Measurements from ENCODE around the gene SCN3B. TPM values are rescaled to one million over a fixed set of nuclear protein-coding genes. Genes with fewer than 3 reads are reported as not detected.

Gene SCN3B
- total RNA-seq, 1 donor from 2014 or later: 4.7 TPM

DNA sequence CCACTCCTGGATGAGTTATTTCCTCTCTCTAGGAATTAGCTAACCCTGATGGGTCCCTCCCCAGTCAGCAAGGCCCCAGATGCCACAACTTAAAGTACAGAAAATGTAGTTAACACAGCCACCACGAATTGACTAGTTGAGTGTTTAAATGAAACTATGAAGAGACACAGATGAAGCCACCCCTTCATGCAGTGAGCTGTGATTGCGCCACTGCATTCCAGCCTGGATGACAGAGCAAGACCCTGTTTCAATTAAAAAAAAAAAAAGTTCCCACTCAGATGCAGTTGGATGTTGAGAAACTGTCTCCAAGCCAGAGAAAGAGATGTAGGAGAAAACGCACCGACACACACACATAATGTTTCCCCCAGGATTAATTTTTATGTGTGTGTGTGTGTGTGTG, 53.3 kb downstream of the SCN3B start:
- no peaks in the 10 kb centered on the region for H3K4me1 ChIP-seq
- intact Hi-C loops (cut with DNase I): no loop called here
- TF ChIP-seq CTCF (IDR thresholded peaks at IDR 0.05): no peak
- no peaks in the 10 kb centered on the region for H3K36me3 ChIP-seq
- DNase-seq (ENCODE audit: low spot score in 2 of 2): no peak
- H3K9me3 ChIP-seq: no peaks in the 10 kb centered on the region
- H3K27ac ChIP-seq: no peak overlapping the region
- H3K4me3 ChIP-seq: no peak overlapping the region
- H3K27me3 ChIP-seq: no peaks in the 10 kb centered on the region

DNA sequence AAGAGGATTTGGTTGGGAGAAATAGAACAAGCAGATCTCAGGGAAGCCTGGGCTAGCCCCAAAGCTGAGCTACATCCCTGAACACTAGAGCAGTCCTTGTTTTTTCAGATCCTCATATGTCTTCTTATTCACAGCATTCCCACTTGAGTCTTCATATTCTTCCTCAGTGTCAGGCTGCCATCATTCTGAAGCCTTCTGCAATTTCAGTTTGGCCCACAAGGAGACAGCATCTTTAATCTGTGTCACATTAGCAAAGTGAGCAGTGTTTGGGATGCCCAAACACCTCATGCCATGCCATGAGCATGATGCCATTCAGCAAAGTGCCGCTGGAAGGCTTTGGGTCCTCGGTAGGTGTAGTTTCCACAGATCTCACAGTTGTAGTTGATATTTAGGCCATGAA, 56.6 kb downstream of the SCN3B start:
- H3K4me1 ChIP-seq: no peaks in the 10 kb centered on the region
- no peak for DNase-seq (ENCODE audit: low spot score in 2 of 2)
- no peaks in the 10 kb centered on the region for H3K9me3 ChIP-seq
- H3K27me3 ChIP-seq: no peaks in the 10 kb centered on the region
- no peak overlapping the region for H3K4me3 ChIP-seq
- no peak for TF ChIP-seq CTCF (IDR thresholded peaks at IDR 0.05)
- intact Hi-C loops (cut with DNase I): no loop called here
- no peak overlapping the region for H3K27ac ChIP-seq
- H3K36me3 ChIP-seq: no peaks in the 10 kb centered on the region

GRCh38 chr11:123594921-123595320, 59.5 kb downstream of the SCN3B start:
- DNase-seq (ENCODE audit: low spot score in 2 of 2): no peak
- no peak for TF ChIP-seq CTCF (IDR thresholded peaks at IDR 0.05)
- Histone ChIP-seq H3K4me1 (no peaks in the 10 kb centered on the region), H3K27me3 (no peaks in the 10 kb centered on the region), H3K36me3 (no peaks in the 10 kb centered on the region), H3K4me3 (no peak overlapping the region), H3K27ac (no peak overlapping the region), H3K9me3 (no peaks in the 10 kb centered on the region)
- intact Hi-C loops (cut with DNase I): no loop called here

DNA sequence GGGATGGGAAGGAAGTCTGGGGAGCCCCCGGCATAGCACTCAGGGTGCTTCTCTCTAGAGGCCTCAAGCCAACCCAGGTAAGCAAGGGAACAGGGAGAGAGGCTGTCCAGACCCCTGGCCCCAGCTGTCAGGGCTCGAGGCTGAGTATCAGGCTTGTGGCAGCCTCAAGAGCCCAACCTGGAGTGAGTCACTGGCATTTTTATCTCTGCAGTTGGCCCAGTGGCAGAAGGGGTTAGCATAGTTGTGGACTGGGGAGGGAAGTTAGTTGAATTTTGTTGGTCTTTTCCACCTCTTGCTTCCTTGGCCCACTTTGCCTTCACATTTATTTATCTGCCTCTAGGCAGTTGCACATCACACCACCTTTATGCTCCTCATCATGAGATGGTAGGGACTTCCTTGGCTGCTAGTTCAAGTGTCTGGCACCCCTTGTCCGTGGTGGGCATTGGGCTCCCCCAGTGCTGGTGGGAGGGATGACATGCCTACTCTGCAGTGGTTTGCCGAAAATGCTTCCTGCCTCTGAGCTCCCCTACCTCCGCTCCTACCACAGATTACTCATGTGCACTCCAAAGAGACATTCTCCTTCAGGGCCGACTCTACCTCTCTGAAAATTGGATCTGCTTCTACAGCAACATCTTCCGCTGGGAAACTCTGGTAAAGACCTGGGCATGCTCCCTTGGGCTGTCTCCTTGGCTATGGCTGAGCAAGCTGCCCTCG, 60.1 kb downstream of the SCN3B start:
- H3K9me3 ChIP-seq: no peaks in the 10 kb centered on the region
- TF ChIP-seq CTCF (IDR thresholded peaks at IDR 0.05): no peak
- intact Hi-C loops (cut with DNase I): no loop called here
- no peak for DNase-seq (ENCODE audit: low spot score in 2 of 2)
- no peaks in the 10 kb centered on the region for H3K4me1 ChIP-seq
- H3K27me3 ChIP-seq: no peaks in the 10 kb centered on the region
- H3K4me3 ChIP-seq: no peak overlapping the region
- H3K36me3 ChIP-seq: no peaks in the 10 kb centered on the region
- H3K27ac ChIP-seq: no peak overlapping the region

DNA sequence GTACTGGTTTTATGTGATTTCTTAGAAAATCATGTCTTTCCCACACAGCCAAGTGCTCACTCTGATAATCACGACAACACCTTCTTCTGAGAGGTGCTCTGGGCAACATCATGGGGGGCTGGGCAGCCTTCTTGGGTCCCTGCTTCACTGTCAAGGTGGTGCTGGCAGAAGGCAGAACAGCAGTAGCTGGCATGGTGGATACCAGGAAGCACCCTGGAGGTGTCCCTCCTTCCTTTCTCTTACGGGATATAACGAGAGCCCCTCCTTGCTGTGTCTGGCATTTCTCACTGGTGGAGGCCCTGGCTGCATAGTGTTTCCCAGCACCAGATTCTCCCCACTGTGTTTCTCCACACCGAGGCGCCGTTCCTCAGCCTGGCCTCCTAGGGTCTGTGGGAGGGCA, 60.9 kb downstream of the SCN3B start:
- H3K36me3 ChIP-seq: no peaks in the 10 kb centered on the region
- no peak for DNase-seq (ENCODE audit: low spot score in 2 of 2)
- H3K4me3 ChIP-seq: no peak overlapping the region
- H3K27ac ChIP-seq: no peak overlapping the region
- no peak for TF ChIP-seq CTCF (IDR thresholded peaks at IDR 0.05)
- H3K4me1 ChIP-seq: no peaks in the 10 kb centered on the region
- intact Hi-C loops (cut with DNase I): no loop called here
- H3K9me3 ChIP-seq: no peaks in the 10 kb centered on the region
- no peaks in the 10 kb centered on the region for H3K27me3 ChIP-seq
